Measurements from ENCODE around the gene PRDM7. TPM values are rescaled to one million over a fixed set of nuclear protein-coding genes. Genes with fewer than 3 reads are reported as not detected.

The PRDM7 gene
- total and polyA plus RNA-seq, 8 donors = not detected

- ATAC-seq (no peak), DNase-seq (no peak), FAIRE-seq (no peak)
- no peaks in the 10 kb centered on the region for H3K9me3 ChIP-seq
- H3K4me1 ChIP-seq = peaks cover 4 to 10% (median 6%) of the 10 kb centered on the region in 3 donors
- H3K27ac ChIP-seq = no peak overlapping the region
- 84 to 88% methylated on average over 19 of the region's 19 CpGs for whole genome bisulfite sequencing, 2 donors
- H3K4me3 ChIP-seq = no peak overlapping the region
- TF ChIP-seq CTCF (IDR thresholded peaks at IDR 0.05) = no peak
- intact Hi-C loops (cut with DNase I) = no loop called here
- H3K36me3 ChIP-seq = peaks cover 0 to 22% (median 0%) of the 10 kb centered on the region in 3 donors
- no peaks in the 10 kb centered on the region for H3K27me3 ChIP-seq
Measured at GRCh38 chr16:90042946-90043514, 34.1 kb downstream of the PRDM7 start.

- H3K9me3 ChIP-seq = no peaks in the 10 kb centered on the region
- no peak overlapping the region for H3K4me3 ChIP-seq
- H3K4me1 ChIP-seq = peaks cover 0 to 6% (median under 1%) of the 10 kb centered on the region in 3 donors
- TF ChIP-seq CTCF (IDR thresholded peaks at IDR 0.05) = no peak
- DNase-seq (peak in 1 of 6 donors; percentile 17), ATAC-seq (no peak), FAIRE-seq (no peak)
- H3K36me3 ChIP-seq = peaks cover 0 to 32% (median 3%) of the 10 kb centered on the region in 3 donors
- intact Hi-C loops (cut with DNase I) = no loop called here
- 91 to 95% methylated on average over 16 of the region's 16 CpGs for WGBS, 2 donors
- H3K27ac ChIP-seq = no peak overlapping the region
- H3K27me3 ChIP-seq = no peaks in the 10 kb centered on the region
Measured at GRCh38 chr16:90041896-90042473, 35.1 kb downstream of the PRDM7 start.

GRCh38 chr16:90040152-90041023, 36.7 kb downstream of the PRDM7 start:
- ATAC-seq (no peak), FAIRE-seq (no peak), DNase-seq (peak in 1 of 6 donors; percentile 78)
- intact Hi-C loops (cut with DNase I) = no loop called here
- 92 to 93% methylated on average over 29 of the region's 29 CpGs for WGBS, 2 donors
- no peak overlapping the region for H3K27ac ChIP-seq
- peaks cover 0 to 48% (median 12%) of the 10 kb centered on the region in 3 donors for H3K36me3 ChIP-seq
- no peak for TF ChIP-seq CTCF (IDR thresholded peaks at IDR 0.05)
- no peaks in the 10 kb centered on the region for H3K4me1 ChIP-seq
- no peak overlapping the region for H3K4me3 ChIP-seq
- no peaks in the 10 kb centered on the region for H3K27me3 ChIP-seq
- H3K9me3 ChIP-seq = no peaks in the 10 kb centered on the region

GRCh38 chr16:90037276-90037675, 39.9 kb downstream of the PRDM7 start:
- WGBS, 2 donors = 89 to 92% methylated on average over 12 of the region's 12 CpGs
- Histone ChIP-seq H3K4me3 (no peak overlapping the region), H3K27ac (no peak overlapping the region), H3K27me3 (no peaks in the 10 kb centered on the region), H3K4me1 (no peaks in the 10 kb centered on the region), H3K9me3 (no peaks in the 10 kb centered on the region), H3K36me3 (peaks cover 0 to 50% (median 12%) of the 10 kb centered on the region in 3 donors)
- intact Hi-C loops (cut with DNase I) = no loop called here
- TF ChIP-seq CTCF (IDR thresholded peaks at IDR 0.05) = no peak
- no peak for FAIRE-seq
- DNase-seq = peak in 1 of 6 donors; percentile 11
- ATAC-seq = peak in 1 of 4 donors; percentile 16

All from pancreas (tissue), 10 donors.